Measurements from ENCODE around the gene LSM7. TPM values are rescaled to one million over a fixed set of nuclear protein-coding genes. Genes with fewer than 3 reads are reported as not detected.
"Not testable (repeated sequence)": the region's sequence is repeated elsewhere in the genome, so short reads cannot be mapped to it uniquely, and the experiment has no call there.

Gene LSM7
- polyA plus RNA-seq, 12 donors = 51.9 to 73.7 (median 62.8) TPM; not detected in 1

GRCh38 chr19:2358548-2359173 lies 30.3 kb upstream of the LSM7 start:
- DNase-seq = no peak

GRCh38 chr19:2357279-2358206 lies 29.2 kb upstream of the LSM7 start:
- no peak for DNase-seq

DNA sequence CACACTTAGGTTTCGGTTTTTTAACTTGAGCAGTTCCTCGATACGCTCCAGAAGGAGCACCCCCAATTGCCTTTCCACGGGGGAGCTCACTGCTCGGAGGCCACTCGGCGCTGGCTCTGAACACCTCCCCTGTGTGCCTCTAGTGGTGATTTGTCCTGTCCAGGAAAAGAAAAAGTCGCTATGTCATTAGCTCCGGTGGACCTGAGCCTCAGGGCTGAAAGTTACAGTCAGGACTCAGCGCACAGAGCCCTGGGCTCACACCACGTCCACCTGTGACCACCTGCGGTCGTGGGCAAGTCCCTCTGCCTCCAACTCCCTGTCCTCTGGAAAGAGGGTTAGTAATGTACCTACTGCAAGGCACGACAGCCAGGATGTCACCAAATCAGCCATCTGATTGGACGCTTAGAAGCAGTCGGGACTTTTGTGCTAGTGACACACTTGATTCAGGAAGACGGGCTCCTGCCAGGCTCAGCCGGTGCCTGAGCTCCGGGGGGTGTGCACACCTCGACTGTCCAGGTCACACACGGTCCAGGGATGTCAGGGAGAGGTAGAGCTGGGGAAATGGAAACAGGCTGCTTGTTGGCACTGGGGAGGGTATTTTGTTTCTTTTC lies 27.8 kb upstream of the LSM7 start:
- DNase-seq = no peak

DNA sequence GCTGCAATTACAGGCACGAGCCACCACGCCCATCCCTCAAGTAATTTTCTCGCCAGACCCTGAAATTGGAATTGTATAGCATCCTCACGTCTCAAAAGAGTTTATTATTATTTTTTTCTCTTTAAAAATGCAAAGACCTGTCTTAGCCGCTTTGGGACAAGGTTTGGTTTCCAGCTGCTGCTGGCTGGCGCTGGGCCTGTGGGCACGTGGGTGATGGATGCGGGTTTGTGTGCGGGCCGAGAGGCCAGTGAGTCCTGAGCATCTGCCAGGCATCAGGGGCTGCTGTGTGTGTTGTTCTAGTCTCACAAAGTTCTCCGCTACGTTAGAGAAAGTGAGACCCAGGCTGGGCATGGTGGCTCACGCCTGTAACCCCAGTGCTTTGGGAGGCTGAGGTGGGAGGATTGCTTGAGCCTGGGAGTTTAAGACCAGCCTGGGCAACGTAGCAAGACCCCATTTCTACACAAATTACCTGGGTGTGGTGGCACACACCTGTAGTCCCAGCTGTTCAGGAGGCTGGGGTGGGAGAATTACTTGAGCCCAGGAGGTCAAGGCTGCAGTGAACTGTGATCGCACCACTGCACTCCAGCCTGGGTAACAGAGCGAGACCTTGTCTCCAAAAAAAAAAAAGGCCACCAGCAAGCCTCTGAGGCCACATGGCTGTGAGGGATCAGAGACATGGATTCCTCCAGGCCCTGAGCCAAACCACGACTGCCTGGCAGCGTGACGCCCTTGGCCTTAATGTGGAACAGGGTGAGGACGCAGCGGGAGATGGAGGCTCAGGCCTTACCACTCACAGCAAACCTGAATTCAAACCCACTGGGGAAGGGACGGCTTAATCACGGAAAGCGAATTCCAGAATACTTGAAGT lies 27.0 kb upstream of the LSM7 start:
- DNase-seq = no peak

- no peak for DNase-seq
These were observed 26.3 kb upstream of the LSM7 start for GRCh38 chr19:2354670-2355069.

GRCh38 chr19:2353887-2354592 lies 25.7 kb upstream of the LSM7 start:
- DNase-seq = no peak

- no peak for DNase-seq
These were observed 24.9 kb upstream of the LSM7 start for GRCh38 chr19:2353159-2353886.

GRCh38 chr19:2352121-2352520 lies 23.7 kb upstream of the LSM7 start:
- no peak for DNase-seq

DNA sequence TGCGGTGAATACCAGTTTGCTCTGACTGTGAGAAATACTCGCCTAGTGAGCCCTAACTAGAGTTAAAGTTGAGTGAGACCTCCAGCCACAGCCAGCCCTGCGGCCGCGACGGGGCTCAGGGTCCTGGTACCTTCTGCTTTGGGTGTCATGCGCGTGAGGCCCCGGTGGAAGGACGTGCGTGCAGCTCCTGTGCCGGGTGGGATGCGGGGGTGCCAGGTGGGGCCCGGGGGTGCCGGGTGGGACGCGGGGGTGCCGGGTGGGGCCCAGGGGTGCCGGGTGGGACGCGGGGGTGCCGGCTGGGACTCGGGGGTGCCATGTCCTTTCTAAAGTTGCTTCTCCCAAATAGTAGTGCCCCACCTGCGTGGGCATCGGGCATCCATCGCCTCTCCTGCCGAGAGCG lies 23.2 kb upstream of the LSM7 start:
- DNase-seq = no peak

- no peak for DNase-seq
These were observed 22.3 kb upstream of the LSM7 start for GRCh38 chr19:2350656-2351055.

DNA sequence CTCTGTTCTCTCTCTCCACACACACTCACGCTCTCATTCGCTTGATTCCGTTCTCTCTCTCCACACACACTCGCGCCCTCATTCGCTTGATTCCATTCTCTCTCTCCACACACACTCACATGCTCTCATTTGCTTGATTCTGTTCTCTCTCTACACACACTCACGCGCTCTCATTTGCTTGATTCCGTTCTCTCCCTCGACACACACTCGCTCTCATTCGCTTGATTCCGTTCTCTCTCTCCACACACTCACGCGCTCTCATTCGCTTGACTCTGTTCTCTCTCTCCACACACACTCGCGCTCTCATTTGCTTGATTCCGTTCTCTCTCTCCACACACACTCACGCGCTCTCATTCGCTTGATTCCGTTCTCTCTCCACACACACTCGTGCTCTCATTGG lies 21.4 kb upstream of the LSM7 start:
- DNase-seq = not testable (repeated sequence)

GRCh38 chr19:2345794-2346663 lies 17.6 kb upstream of the LSM7 start:
- no peak for DNase-seq

DNA sequence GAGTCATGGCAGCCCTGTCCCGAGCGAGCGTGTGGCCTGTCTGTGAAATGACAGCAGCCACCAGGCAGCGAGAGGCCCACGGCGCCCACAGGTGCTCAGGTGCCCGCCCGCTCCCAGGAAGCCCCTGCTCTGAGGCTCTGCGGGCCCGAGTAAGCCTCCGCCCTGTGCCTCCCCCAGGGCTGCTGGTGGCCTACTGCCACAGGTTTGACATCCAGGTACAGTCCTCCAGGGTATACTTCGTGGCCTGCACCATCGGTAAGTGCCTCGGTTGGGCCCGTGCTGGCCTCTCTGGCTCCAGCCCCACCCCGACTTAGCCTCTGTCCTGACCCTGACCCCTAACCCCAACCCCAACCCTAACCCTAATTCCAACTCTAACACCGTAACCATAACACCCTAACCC lies 16.7 kb upstream of the LSM7 start:
- no peak for DNase-seq

DNA sequence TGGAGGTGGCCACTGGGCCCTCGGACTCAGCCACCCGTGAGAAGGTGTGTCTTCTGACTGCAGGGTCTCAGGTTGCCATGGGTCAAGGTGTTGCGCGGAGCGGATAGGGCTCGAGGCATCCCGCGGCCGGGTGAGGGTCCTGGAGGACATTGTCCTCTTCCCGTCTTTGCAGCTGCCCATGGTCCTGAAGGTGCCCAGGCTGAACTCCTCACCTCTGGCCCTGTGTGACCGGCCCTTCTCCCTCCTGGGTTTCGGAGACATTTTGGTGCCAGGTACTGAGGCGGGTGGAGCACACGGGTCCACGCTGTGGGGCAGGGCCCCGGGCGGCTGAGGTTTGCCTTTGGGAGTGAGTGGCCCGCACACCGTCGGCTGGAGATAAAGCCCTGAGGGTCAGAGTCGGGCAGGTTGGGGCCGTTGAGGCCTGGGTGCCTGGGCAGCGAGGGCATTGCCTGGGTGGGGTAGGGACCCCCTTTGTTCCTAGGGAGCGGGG lies 16.0 kb upstream of the LSM7 start:
- DNase-seq = no peak

DNA sequence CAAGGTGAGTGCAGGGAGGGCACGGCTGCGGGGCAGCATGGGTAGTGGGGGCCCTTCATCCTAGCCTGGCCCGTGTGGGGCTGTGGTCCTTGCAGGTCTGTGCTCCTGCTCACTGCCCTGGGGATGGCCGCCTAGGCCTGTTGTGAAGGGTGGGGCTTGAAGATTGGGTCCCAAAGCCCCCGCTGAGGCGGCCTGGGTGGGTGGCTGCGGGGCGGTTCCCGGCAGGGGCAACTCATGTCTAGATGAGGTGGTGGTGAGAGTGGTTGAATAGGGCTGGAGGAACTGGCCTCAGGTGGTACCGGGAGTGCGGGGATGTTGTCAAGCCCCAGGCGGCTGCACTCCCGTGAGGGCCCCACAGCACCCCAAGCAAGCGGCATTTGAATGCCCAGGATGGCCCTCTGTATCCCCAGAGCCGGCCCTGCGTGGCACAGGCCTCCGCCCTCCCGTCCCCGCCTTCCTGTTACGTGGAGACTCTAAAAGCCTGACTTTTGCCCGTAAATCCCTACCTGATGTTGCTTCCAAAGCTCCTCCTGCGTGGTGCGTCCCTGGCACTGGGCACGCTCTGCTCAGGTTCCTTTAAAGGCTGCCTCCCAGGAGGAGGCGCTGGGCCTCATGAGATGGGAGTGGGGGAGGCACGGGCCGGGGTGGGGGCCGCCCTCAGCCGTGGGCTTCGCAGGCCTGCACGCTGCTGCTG lies 15.1 kb upstream of the LSM7 start:
- DNase-seq = no peak

GRCh38 chr19:2342656-2343288 lies 14.4 kb upstream of the LSM7 start:
- DNase-seq = no peak

DNA sequence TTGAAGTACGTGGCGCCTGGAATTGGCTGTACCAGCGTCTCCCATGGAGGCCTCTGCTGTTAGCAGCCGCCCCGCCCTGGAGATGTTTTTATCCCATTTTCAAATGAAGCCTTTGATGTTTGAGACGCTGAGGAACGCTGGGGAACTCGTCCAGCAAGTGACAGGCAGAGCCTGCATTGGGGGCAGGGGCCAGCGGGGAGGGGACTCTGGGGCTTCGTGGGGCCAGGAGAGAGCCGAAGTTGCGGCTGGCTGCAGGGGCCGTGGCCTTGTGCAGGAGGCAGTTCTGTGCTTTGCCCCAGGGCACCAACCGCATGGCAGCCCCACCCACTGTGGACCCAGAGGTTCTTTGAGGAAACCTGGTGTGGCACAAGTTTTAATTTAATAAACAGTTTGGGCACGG lies 13.6 kb upstream of the LSM7 start:
- DNase-seq = no peak

DNA sequence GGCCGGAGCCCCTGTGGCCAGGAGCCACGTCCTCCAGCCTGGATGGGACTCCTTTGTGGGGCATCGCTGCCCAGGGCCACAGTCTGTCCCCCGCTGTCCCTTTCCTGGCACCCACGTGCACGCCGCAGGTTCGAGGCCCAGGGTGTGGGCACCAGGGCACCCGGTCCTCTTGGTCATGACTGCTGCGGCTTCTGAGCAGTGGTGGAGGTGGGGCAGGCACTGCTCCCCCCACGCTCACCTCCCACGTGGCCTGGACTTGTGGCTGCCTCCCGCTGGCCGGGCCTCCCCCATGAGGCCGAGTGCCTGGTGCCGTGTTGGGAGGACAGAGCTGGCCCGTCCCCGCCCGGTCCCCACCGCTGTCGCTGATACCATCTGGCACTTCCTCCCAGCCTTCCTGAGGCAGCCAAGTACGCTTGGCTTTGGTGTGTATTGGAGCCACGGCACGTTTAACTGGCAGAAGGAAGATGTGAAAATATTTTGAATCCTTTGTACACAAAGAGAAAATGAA lies 12.9 kb upstream of the LSM7 start:
- no peak for DNase-seq

Measured in muscle of arm (tissue), 12 donors.